NCI-H1048 (cell line): Measurements from ENCODE around the gene RAI14.
"Not testable (repeated sequence)": the region's sequence is repeated elsewhere in the genome, so short reads cannot be mapped to it uniquely, and the experiment has no call there.

Source experiments
- DNase-seq: peaks from one replicate; lab custom pipeline; 2025; lab: John Stamatoyannopoulos, UW

Gene RAI14

DNA sequence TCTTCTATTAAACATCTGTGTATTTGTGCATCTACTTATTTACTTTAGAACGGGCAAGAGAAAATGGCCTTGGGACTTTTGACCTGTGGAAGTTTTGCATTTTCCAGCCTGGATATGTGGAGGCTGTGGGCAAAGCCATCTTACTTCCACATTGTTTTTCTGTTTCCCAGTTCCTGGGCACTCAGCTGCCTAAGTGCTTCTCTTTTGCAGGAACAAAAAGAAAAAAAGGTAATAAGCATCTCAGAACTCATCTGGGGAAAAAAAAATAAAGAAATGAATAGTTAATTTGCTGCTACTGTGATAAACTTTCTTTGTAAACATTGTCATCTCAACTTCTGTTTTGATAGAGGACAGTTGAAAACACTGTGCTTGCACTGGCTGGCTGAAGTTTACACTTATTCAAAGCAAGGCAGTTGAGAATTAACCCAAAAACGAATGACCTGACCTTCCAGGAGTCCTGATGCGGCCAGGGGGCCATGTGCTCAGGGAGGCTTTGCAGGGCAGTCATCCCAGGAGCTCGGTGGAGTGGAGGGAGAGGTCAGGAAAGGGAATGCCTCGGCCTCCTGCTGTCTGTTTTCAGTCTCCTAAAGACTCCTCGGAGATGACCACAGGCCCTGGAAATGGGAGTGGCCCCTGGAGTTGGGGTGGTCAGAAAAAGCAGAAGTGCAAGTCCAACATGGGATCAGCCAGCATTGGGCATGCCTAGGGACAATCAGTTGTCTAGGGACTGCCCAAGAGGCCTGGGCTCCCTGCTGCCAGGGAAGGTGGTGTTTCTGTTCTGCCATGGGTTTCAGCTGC lies 75.5 kb downstream of the RAI14 start:
- DNase-seq: no peak

DNA sequence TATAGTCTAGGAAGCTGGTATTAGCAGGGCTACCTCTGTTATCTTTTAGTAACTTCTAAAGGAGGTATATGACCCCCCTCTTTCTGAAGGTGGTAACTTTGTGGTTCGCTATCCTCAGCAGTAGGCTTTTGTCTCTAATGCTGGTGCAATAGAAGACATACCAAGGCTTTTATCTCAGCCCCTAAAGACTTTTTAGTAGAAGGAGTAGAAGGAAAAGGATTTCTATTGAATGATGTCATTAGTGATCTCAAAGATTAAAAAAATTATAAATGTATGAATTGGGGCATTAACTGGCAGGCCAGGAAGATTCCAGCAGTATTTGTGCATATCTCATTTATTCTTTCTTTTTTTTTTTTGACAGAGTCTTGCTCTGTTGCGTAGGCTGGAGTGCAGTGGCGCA lies 78.2 kb downstream of the RAI14 start:
- no peak for DNase-seq

DNA sequence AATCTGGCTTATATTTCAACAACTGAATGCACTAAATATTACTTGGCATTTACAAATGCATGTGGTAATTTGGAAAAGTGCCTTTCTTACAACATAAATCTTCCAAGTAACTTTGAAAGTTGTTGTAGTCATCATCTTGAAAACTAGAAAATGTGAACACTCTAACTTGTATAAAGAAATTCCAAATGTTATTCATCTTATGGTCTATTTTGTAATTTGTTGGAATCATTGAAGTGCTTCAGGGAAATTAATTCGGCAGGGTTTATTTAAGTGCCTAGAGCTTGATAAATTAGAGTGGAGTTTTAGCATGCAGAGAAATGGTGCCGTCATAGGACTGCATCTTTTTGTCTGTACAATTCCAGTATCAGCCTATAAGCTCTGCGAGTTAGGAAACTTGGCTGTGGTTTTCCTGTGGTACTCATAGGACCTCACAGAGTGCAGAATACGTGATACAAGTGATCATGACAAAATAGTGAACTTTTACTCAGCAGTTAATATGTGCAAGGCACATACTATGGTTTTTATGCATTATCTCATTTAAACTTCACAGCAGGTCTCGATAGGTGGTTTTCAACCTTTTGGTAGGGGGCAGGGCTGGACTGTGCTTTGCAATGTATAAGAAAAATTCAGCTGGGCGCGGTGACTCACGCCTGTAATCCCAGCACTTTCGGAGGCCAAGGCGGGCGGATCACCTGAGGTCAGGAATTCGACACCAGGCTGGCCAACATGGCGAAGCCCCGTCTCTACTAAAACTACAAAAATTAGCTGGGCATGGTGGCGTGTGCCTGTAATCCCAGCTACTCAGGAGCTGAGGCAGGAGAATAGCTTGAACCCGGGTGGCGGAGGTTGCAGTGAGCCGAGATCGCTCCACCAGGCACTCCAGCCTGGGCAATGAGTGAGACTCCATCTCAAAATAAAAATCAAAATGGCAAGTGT lies 79.6 kb downstream of the RAI14 start:
- no peak for DNase-seq

DNA sequence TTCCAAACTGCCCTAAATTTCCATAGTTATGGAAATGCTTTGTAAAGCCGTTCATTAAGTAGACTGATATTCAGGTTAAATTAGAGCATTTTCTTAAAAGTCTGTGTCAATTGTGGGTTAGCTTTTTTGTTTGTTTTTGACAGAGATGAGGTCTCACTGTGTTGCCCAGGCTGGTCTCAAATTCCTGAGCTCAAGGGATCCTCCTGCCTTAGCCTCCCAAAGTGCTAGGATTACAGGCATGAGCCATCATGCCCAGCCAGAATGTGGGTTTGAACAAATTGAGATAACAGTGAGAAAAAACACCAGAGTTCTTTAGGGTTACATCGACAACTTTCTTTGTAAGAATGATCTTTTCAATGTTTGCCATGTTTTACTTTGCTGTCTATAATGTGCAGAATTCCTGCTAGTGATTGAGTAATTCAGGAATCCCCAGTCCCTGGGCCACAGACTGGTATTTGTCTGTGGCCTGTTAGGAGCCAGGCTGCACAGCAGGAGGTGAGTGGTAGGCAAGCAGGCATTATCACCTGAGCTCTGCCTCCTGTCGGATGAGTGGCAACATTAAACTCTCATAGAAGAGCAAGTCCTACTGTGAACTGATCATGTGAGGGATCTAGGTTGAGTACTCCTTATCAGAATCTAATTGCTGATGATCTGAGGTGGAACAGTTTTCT lies 80.5 kb downstream of the RAI14 start:
- no peak for DNase-seq

DNA sequence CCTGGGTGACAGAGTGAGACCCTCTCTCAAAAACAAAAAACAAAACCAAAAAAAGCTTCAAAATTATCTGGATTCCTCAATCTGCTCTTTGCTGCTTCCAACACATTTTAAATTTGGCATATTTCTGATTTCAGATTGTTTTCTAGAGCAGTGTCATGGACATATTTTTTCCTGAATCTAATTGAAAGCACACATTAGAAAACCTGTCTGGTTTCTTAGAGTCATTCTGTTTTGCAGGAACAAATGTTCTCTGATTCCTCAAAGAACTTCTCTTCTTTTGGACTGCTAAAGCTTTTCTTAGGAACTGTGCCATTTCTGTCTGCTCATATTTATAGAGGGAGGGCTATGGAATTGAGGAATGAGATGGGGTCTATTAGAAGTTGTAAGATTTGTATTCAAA lies 81.6 kb downstream of the RAI14 start:
- no peak for DNase-seq

DNA sequence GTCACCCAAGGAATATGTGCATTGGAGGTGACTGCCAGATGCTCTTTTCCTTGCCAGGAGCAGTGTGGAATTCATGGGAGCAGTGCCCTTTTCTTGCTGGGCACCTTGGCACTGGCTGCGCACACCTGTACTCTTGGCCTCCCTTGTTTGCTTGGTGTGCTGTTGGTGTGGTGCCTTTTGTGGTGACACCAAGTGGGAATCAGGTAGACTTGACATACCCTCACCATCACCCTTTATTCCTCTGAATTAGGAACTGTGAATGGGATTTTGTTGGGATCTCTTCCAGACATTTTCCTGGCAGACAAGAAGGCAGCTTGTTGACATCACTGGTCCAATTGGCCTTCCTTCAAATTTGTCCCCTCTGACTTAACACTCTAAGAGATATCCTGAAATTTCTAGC lies 82.3 kb downstream of the RAI14 start:
- DNase-seq: no peak

DNA sequence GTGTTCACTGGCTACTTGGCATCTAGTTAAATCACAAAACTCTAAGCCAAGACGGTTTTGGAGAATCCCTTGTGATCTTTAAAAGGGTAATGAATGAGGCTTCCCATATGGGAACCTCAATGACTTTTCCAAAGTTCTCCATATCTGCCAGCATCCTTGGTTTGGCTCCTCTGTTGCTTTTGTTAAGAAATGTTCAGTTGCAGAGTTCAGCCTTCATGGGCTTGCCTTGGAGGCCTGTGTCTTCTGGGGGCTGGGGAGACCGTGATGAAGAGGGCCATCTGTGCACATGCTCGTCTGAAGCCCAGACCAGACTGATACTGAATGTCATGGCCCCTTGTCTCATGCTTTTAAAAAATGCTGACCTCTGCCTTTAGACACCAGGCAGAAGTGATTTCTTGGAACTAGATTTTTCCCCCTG lies 84.3 kb downstream of the RAI14 start:
- DNase-seq: no peak

DNA sequence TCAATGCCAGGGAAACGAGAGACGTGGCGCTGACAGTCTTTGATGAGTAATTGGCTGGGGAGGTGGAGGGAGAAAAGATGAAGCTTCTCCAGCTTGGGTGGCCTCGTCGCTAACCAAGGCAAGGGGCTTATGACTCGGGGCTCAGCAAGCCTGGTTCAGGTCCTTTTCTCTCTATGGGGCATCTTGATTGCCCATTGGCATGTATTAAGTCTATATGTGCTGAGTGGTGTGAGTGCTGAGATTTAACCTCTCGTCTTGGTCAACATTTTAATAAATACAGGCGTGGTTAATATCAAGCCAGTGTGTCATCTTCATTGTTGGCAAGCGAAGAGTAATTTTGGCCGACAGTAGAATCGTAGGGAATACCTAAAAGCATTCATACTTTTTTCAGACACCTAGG lies 85.9 kb downstream of the RAI14 start:
- DNase-seq: no peak

DNA sequence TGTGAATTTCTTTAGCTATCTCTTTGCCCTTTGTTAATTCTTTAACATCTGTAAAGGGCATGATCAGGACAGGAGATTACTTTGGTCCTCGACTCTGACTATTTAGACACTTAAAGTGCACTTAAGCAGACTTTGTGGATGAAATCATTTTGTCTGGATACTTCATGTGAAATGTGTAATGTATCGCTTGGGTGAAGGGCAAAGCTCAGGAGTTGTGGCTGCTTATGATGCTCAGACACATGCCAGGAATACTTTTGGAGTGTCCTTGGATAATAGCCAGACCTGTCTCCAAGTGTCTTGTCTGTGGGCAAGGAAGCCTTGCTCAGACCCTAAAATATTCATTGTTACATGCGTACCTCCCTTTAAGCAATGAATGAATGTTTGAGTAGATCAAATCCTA lies 87.8 kb downstream of the RAI14 start:
- no peak for DNase-seq

DNA sequence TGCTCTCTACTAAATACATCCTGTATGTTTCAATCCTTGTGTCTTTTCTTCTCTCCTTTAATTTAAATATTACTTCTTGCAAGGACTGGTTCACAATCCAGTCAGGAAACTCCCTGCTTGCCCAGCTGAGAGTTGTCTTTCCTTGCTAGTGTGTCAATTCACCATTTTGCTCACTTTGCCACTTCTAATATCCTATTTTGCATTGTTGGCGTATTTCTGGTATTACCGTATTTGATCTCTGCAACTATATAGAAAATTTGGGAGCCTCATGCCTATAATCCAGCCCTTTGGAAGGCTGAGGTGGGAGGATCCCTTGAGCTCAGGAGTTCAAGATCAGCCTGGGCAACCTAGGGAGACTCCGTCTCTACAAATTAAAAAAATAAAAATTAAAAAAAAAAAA lies 92.3 kb downstream of the RAI14 start:
- no peak for DNase-seq

DNA sequence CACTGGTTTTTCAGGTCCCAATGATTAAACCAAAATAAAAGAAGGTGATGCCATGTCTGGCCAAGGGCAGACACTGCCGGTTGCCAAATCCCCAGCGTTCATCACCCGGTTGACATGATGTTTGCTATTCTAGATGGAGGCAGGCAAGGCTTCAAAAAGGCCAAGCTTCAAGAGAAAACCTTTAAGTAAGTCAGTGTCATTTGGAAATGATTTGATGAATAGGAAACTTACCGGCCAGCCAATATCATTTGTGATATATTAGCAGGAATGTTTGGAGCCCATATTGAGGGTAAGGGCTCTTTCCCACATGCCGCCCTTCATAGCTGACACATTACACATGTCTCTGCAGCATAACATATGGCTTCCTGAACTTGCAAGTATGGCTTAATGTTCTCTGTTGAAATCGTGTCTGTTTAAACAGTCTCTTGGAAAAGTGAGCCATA lies 93.3 kb downstream of the RAI14 start:
- no peak for DNase-seq

DNA sequence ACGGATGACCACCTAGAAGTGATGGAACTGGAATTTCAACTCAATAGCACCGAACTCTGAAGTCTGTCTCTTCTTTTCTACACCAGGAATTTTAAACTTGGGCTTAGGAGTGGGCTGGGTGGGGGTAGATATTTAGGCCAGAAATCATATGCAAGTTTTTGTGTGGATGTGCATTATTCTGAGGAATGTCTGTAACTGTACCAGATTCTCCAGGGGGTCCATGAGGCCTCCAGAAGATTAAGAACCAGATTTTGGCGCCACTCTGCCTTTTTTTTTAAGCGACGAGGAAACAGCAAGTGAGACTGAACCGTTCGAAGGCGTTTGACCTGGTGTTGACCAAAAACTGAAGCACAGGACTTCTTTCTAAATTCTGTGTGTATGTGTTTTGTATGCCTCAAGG lies 94.1 kb downstream of the RAI14 start:
- no peak for DNase-seq

DNA sequence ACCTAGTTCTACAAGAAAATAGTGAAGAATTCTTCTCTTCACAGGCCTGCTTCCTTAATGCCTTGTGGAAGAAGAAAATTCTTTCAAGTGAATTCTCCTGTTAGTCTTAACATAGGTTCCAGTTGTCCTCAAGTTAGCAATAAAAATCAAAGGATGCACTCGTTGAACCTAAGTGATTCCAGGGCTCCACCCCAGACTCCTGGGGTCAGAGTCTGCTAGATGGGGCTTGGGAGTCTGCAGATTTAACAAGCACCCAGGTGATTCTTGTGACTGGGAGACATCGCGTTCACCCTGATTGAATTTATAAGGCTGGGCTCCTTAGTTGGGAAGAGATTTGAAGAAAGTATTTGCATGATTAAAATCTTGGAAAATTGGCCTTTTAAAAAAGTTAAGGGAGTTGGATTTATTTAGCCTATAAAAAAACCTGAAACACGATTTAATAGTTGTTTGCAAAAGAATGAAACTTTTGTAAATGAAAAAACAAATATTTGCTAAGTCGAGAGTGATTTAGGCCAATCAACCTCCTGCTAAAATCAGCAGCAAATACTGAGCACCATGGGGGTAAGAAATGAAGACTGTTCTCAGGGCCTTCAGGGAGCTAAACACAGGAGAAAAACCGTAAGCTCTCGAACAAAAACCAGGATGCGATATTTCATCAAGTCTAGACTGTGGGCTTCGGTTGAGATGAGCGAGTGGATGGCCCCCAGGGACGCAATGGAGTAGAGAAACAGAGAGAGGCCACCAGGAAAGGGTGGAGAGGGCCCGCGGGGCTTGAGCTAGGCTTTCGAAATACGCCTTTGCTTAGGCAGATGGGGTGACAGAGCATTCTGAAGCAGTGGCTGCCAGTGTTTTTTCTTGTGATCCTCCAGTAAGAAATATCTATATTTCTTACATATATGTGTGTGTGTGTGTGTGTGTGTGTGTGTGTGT lies 95.9 kb downstream of the RAI14 start:
- DNase-seq: no peak

DNA sequence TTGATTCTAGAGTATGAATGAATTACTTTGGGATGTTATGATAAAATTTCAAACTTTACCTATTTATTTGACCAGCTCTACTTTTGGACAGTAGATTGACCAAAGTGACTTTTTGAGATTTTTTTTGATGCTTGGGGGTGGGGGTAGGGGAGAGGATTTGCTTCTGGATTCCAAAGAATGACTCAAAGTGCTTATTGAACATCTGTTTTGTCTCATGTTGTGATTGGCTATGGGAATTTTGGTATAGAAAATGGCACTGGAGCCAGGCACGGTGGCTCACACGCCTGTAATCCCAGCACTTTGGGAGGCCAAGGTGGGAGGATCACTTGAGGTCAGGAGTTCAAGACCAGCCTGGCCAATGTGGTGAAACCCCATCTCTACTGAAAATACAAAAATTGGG lies 97.1 kb downstream of the RAI14 start:
- not testable (repeated sequence) for DNase-seq

DNA sequence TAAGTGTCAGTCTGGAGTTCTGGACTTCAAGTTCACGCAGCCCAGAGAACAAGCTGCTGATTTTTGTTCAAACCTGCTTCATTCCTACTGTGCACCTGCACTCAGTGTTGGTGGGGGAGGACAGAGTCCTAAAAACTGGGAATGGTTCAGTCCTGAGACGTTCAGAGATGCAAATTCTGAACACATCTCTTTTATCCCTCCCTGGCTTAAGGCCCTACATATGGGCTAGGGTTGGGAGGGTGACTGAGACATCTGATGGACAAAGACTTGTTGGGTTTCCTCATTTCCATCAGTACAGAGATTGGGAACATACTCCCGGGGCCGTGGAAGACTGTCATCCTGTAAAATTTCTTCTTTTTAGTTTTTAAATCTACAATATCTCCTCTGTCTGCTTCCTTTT lies 99.8 kb downstream of the RAI14 start:
- DNase-seq: no peak

DNA sequence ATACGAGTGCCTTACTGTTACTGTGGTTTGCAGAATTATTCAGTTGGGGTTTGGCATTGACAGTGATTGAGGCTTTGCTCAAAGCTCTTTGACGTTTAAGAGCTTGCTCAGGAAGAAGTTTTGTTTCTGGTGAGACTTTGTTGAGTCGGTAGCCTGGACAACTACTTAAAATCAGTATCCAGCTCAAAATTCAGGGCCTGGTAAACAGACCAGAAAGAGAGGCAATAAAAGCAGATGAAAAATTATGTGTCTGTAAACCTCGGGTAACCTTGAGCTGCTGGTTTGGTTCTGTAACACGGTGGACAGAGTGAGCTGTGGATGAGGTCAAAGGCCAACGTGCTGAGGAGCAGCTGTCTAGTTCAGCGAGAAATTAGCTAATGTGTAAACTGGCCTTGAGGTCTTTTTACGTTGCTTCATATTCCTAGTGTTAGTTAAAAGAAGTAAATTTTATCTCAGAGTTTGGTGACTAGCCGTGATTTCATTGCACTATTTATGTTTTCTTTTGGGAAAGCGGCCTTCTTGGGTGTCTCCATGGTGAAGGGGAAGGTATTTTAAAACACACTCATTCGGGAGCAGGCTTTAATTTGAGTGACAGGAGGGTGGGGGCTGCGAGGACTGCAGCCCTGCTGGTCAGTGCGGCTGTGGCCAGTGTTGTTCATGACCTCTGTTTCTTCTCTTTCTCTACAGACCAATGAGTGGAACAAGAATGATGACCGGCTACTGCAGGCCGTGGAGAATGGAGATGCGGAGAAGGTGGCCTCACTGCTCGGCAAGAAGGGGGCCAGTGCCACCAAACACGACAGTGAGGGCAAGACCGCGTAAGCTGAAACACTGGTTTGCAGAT lies 100.9 kb downstream of the RAI14 start:
- no peak for DNase-seq

DNA sequence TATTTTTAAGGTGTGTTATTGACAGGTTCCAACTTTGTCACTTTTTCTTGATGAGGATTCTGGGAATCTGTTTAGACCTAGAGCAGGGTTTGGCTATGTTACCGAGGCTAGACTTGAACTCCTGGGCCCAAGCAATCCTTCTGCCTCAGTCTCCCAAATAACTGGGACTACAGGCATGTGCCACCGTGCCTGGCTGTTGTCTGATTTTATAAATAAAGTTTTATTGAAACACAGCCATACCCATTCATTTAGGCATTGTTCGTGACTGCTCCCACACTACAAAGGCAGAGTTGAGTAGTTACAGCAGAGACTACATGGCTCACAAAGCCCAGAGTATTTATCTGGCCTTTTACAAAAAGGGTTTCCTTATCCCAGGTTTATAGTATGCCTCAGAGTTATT lies 102.4 kb downstream of the RAI14 start:
- no peak for DNase-seq

DNA sequence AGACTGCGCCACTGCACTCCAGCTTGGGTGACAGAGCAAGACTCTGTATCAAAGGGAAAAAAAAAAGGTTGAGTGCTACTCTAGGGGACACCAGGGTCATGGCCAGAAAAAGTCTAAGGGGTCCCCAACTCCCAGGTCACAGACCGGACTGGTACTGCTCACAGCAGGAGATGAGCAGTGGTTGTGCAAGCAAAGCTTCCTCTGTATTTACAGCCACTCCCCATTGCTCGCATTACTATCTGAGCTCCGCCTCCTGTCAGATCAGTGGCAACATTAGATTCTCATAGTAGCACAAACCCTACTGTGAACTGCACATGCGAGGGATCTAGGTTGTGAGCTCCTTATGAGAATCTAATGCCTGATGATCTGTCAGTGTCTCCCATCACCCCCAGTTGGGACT lies 103.1 kb downstream of the RAI14 start:
- not testable (repeated sequence) for DNase-seq

DNA sequence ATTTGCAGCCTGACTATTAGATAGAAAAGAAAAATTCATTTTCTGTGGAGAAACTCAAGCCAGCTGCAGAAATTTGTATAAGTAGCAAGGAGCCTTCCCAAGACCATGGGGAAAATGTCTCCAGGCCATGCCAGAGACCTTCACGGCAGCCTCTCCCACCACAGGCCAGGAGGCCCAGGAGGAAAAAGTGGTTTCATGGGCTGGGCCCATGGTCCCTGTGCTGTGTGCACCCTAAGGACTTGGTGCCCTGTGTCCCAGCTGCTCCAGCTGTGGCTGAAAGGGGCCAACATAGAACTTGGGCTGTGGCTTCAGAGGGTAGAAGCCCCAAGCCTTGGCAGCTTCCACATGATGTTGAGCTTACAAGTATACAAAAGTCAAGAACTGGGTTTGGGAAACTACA lies 109.5 kb downstream of the RAI14 start:
- no peak for DNase-seq

DNA sequence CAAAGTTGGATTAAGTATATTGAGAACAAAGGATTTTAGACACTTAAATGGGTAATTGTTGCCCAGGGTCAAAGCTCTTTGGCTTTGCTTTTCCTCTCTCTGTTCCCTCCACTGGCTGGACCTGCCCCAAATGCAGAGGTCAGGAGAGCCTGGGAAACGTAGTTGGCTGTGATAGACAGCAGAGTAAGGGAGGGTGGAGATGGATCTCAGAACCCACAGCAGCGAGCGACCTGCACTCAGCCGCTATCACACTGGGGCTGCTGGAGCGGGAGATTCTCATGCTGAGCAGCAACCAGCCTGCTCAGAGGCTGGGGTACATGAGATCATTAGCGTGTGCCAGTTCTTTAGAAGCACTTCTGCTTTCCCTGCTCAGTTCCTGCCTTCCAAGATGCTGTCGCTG lies 111.1 kb downstream of the RAI14 start:
- no peak for DNase-seq

DNA sequence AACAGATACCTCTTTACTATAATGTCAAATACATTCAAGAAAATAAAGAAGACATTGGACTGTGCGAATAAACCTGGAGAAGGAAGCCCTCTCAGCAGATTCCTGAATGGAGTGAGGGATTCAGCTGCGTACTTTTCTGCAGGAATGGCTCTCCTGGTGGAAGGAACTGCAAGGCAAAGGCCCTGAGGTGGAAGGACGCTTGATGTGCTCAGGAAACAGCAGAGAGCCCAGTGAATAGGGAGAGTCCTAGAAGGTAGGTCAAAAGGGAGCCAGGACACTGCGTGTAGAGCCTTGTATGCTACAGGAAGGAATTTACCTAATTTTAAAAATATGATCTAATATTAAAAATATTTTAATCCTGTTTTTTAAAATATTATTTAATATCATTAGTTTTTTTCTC lies 114.4 kb downstream of the RAI14 start:
- no peak for DNase-seq
